Mesothelial cell of epicardium (in vitro differentiated cells): Measurements from ENCODE around the gene MYOM1. TPM values are rescaled to one million over a fixed set of nuclear protein-coding genes. Genes with fewer than 3 reads are reported as not detected.

Experiments used
- DNase-seq, 2 experiments: peaks; one replicate each; pipeline ENCODE4 v3.0.0; 2021; ENCODE audit warnings: low spot score in 2 of 2; ENCODE audit not compliant: unreplicated experiment in 2 of 2
- H3K27ac Mint-ChIP-seq: 2 replicates; pipeline ENCODE4 v1.8.0; 2021; ENCODE audit warnings: mixed read lengths
- H3K27me3 Mint-ChIP-seq: 2 replicates; pipeline ENCODE4 v1.8.0; 2021; ENCODE audit warnings: low read depth, mixed read lengths
- H3K36me3 Mint-ChIP-seq: 2 replicates; pipeline ENCODE4 v1.8.0; 2021; ENCODE audit warnings: mixed read lengths
- H3K4me1 Mint-ChIP-seq: 2 replicates; pipeline ENCODE4 v1.8.0; 2021; ENCODE audit warnings: mixed read lengths
- H3K4me3 Mint-ChIP-seq: 2 replicates; pipeline ENCODE4 v1.8.0; 2021; ENCODE audit warnings: mild to moderate bottlenecking, moderate library complexity, mixed read lengths
- H3K9me3 Mint-ChIP-seq: 2 replicates; pipeline ENCODE4 v1.8.0; 2021; ENCODE audit warnings: mixed read lengths
- CTCF ChIP-seq: fragments of 200-600 bp; sonication (generic); IDR thresholded peaks from one replicate; pipeline ENCODE4 v1.5.0; 2021; ENCODE audit warnings: antibody characterized with exemption; ENCODE audit not compliant: unreplicated experiment
- total RNA-seq: library from RNA; stranded (reverse); gene quantifications from 3 replicates; pipeline ENCODE4 v1.2.1, GENCODE V29; 2021

The MYOM1 gene
- total RNA-seq, 1 donor from 2014 or later: 2.8 TPM

- no peaks in the 10 kb centered on the region for H3K9me3 Mint-ChIP-seq
- DNase-seq: no peak
- no peak overlapping the region for H3K4me3 Mint-ChIP-seq
- H3K36me3 Mint-ChIP-seq: no peaks in the 10 kb centered on the region
- no peaks in the 10 kb centered on the region for H3K27me3 Mint-ChIP-seq
- peaks cover 25% of the 10 kb centered on the region for H3K4me1 Mint-ChIP-seq
- no peak overlapping the region for H3K27ac Mint-ChIP-seq
- no peak for TF ChIP-seq CTCF
These were observed 24.7 kb downstream of the MYOM1 start for GRCh38 chr18:3194947-3195612.

- Mint-ChIP-seq H3K4me3 (no peak overlapping the region), H3K36me3 (no peaks in the 10 kb centered on the region), H3K27ac (no peak overlapping the region), H3K4me1 (peaks cover 25% of the 10 kb centered on the region), H3K9me3 (no peaks in the 10 kb centered on the region), H3K27me3 (no peaks in the 10 kb centered on the region)
- DNase-seq: no peak
- no peak for TF ChIP-seq CTCF
These were observed 26.4 kb downstream of the MYOM1 start for GRCh38 chr18:3193331-3193730.

- Mint-ChIP-seq H3K27me3 (no peaks in the 10 kb centered on the region), H3K9me3 (no peaks in the 10 kb centered on the region), H3K27ac (no peak overlapping the region), H3K4me3 (no peak overlapping the region), H3K36me3 (no peaks in the 10 kb centered on the region), H3K4me1 (peaks cover 25% of the 10 kb centered on the region)
- TF ChIP-seq CTCF: no peak
- DNase-seq: no peak
These were observed 27.0 kb downstream of the MYOM1 start for GRCh38 chr18:3192752-3193151.

- peaks cover 25% of the 10 kb centered on the region for H3K4me1 Mint-ChIP-seq
These were observed 27.5 kb downstream of the MYOM1 start for GRCh38 chr18:3192286-3192685.

GRCh38 chr18:3190610-3191009, 29.2 kb downstream of the MYOM1 start:
- no peak overlapping the region for H3K27ac Mint-ChIP-seq
- no peaks in the 10 kb centered on the region for H3K27me3 Mint-ChIP-seq
- H3K36me3 Mint-ChIP-seq: no peaks in the 10 kb centered on the region
- H3K9me3 Mint-ChIP-seq: no peaks in the 10 kb centered on the region
- no peak overlapping the region for H3K4me3 Mint-ChIP-seq
- DNase-seq: no peak
- no peak for TF ChIP-seq CTCF
- peaks cover 21% of the 10 kb centered on the region for H3K4me1 Mint-ChIP-seq

More at GRCh38 chr18:3192286-3192685, 27.5 kb downstream of the MYOM1 start:
- Mint-ChIP-seq H3K27me3 (no peaks in the 10 kb centered on the region), H3K36me3 (no peaks in the 10 kb centered on the region), H3K9me3 (no peaks in the 10 kb centered on the region), H3K27ac (peak overlapping the region; percentile 83), H3K4me3 (no peak overlapping the region)
- DNase-seq: no peak
- no peak for TF ChIP-seq CTCF
